RCC 7860 (cell line): Measurements from ENCODE around the gene LRMDA.

Source experiments
- DNase-seq: peaks from one replicate; pipeline ENCODE4 v3.0.0-alpha.2; 2015; ENCODE audit warnings: low spot score
- FAIRE-seq: peaks from 2 replicates; lab custom pipeline; 2012; peaks lifted over from hg19 to GRCh38; lab: Jason Lieb, UNC

The LRMDA gene

GRCh38 chr10:75999001-75999400 lies 567.6 kb downstream of the LRMDA start:
- FAIRE-seq (no peak), DNase-seq (no peak)

- FAIRE-seq = no peak
- no peak for DNase-seq
These were observed 568.2 kb downstream of the LRMDA start for GRCh38 chr10:75999515-76000209.

GRCh38 chr10:76000550-76000949 lies 569.1 kb downstream of the LRMDA start:
- DNase-seq = no peak
- no peak for FAIRE-seq

- no peak for DNase-seq
- no peak for FAIRE-seq
These were observed 569.6 kb downstream of the LRMDA start for GRCh38 chr10:76001019-76001418.

GRCh38 chr10:76001461-76001860 lies 570.0 kb downstream of the LRMDA start:
- FAIRE-seq (no peak), DNase-seq (no peak)

GRCh38 chr10:76002262-76002854 lies 570.9 kb downstream of the LRMDA start:
- no peak for DNase-seq
- no peak for FAIRE-seq

GRCh38 chr10:76007667-76008181 lies 576.3 kb downstream of the LRMDA start:
- DNase-seq = no peak
- FAIRE-seq = no peak

GRCh38 chr10:76009531-76009930 lies 578.1 kb downstream of the LRMDA start:
- DNase-seq (no peak), FAIRE-seq (no peak)

GRCh38 chr10:76010703-76011102 lies 579.3 kb downstream of the LRMDA start:
- DNase-seq = no peak
- no peak for FAIRE-seq

GRCh38 chr10:76012716-76013327 lies 581.4 kb downstream of the LRMDA start:
- FAIRE-seq (no peak), DNase-seq (no peak)

- FAIRE-seq (no peak), DNase-seq (no peak)
These were observed 583.8 kb downstream of the LRMDA start for GRCh38 chr10:76015245-76015644.

- DNase-seq (no peak), FAIRE-seq (no peak)
These were observed 585.8 kb downstream of the LRMDA start for GRCh38 chr10:76017026-76017732.

- DNase-seq (no peak), FAIRE-seq (no peak)
These were observed 586.5 kb downstream of the LRMDA start for GRCh38 chr10:76017733-76018433.

GRCh38 chr10:76020630-76021029 lies 589.2 kb downstream of the LRMDA start:
- no peak for FAIRE-seq

GRCh38 chr10:76021398-76021797 lies 590.0 kb downstream of the LRMDA start:
- DNase-seq (no peak), FAIRE-seq (no peak)

More at GRCh38 chr10:76020630-76021029, 589.2 kb downstream of the LRMDA start:
- no peak for DNase-seq

GRCh38 chr10:76022366-76022765 lies 590.9 kb downstream of the LRMDA start:
- FAIRE-seq (no peak), DNase-seq (no peak)

- DNase-seq (no peak), FAIRE-seq (no peak)
These were observed 591.6 kb downstream of the LRMDA start for GRCh38 chr10:76023007-76023406.

GRCh38 chr10:76024460-76025123 lies 593.2 kb downstream of the LRMDA start:
- FAIRE-seq (no peak), DNase-seq (no peak)

GRCh38 chr10:76025124-76025477 lies 593.7 kb downstream of the LRMDA start:
- DNase-seq = no peak
- no peak for FAIRE-seq

- no peak for FAIRE-seq
- DNase-seq = no peak
These were observed 594.9 kb downstream of the LRMDA start for GRCh38 chr10:76026176-76026771.
